Measurements from ENCODE around the gene SETD1A.
A peak's percentile ranks its signal among the peaks of the same experiment; 100 is the strongest.

The SETD1A gene

DNA sequence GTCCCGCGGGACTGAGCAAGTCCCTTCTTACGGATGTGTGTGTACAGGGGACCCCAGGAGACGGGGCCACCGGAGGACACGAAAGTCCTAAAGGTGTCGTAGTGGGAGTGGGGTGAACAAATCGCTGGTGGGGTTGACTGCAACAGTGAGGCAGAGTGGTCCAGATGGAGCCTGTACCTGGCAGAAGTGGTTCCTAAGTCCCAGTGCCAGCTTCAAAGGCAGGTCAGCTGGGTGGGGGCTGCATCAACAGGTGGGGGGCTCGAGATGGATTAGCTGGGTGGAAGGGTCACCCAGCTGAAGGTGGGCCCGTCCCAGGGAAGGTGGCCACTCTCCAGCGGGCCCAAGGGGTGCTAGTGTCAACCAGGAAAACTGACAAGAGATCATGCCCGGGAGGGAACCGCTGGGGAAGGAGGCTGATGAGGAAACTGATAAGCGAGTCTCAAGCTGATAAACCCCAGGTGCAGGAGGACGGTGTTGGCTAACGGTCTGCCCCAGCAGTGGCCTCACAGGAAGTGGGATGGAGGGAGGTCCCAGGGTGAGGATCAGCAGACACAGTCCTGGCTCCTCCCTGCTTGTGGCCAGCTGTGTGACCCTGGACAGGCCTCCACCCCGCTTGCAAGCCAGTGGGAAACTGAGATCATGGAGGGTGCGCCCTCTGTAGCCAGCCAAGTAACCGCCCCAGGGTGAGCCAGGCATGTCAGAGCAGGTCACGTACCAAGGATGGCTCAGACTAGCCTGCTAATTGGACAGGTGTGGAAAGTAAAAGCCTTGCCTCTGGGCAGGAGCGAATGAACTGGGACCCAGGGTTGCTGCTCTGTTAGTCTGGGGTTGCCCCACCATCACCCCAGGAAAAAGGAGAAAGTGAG is 7.7 kb upstream of the SETD1A start:
- Mint-ChIP-seq H3K9me3 (no peaks in the 10 kb centered on the region), H3K36me3 (ENCODE audit: low read depth) (peaks cover 17% of the 10 kb centered on the region), H3K4me1 (peaks cover 24% of the 10 kb centered on the region), H3K4me3 (peak overlapping the region; percentile 91 to 93 (median 92)), H3K27me3 (ENCODE audit: low read depth) (no peaks in the 10 kb centered on the region), H3K27ac (peak overlapping the region; percentile 67 to 96 (median 90))
- TF ChIP-seq, protein P1, sequence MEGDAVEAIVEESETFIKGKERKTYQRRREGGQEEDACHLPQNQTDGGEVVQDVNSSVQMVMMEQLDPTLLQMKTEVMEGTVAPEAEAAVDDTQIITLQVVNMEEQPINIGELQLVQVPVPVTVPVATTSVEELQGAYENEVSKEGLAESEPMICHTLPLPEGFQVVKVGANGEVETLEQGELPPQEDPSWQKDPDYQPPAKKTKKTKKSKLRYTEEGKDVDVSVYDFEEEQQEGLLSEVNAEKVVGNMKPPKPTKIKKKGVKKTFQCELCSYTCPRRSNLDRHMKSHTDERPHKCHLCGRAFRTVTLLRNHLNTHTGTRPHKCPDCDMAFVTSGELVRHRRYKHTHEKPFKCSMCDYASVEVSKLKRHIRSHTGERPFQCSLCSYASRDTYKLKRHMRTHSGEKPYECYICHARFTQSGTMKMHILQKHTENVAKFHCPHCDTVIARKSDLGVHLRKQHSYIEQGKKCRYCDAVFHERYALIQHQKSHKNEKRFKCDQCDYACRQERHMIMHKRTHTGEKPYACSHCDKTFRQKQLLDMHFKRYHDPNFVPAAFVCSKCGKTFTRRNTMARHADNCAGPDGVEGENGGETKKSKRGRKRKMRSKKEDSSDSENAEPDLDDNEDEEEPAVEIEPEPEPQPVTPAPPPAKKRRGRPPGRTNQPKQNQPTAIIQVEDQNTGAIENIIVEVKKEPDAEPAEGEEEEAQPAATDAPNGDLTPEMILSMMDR (IDR thresholded peaks at IDR 0.05; ENCODE audit: unreplicated experiment in 3 of 3): no peak

DNA sequence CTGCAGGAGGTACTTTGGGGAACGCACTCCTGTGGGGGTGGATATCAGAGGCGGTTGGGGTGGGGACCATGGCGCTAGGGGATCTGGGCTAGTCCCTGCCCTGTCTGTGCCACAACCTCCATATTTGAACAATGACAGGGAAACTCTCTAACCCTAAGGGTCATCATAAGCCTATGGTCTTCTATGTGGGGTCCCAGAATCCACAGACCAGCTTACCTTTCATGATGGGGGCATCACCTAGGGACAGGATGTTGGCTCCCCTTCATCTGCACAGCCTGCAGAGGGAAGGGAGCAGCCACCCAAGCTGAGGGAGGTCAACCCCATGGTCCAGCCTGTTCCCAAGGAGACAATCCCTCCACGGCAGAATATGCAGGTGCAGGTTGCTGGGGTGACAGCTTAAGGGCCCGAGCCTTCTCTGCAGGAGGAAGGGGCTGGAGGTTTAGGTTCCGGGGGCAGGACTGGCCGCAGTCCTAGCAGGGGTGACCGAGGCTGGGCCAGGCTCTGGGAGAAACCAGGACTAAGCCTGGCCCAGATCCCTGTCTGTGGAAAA is 7.0 kb upstream of the SETD1A start:
- no peaks in the 10 kb centered on the region for H3K9me3 Mint-ChIP-seq
- H3K4me1 Mint-ChIP-seq: peaks cover 24% of the 10 kb centered on the region
- no peaks in the 10 kb centered on the region for H3K27me3 Mint-ChIP-seq (ENCODE audit: low read depth)
- TF ChIP-seq, protein P1 (IDR thresholded peaks at IDR 0.05; ENCODE audit: unreplicated experiment in 3 of 3): no peak
- peaks cover 12% of the 10 kb centered on the region for H3K36me3 Mint-ChIP-seq (ENCODE audit: low read depth)
- peak overlapping the region; percentile 91 to 93 (median 92) for H3K4me3 Mint-ChIP-seq
- H3K27ac Mint-ChIP-seq: peak overlapping the region; percentile 67 to 96 (median 90)

DNA sequence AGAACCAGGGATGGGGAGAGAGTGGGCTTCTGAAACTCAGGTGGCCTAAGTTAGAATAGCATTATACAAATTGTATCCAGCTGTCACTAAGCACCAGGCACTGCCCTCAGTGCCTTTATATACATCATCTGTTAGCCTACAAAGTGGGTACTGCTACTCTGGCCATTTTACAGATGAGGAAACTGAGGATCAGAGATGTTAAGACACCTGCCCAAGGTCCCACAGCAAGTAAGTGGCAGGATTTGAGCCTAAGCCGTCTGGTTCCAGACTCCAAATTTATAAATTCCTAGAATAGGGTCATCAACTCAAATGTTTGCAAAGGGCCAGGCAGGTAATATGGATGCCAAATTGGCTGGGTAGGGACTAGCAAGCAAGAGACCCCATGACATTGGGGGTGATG is 6.4 kb upstream of the SETD1A start:
- Mint-ChIP-seq H3K27ac (no peak overlapping the region), H3K4me3 (peak overlapping the region; percentile 61 to 82 (median 75)), H3K27me3 (ENCODE audit: low read depth) (no peaks in the 10 kb centered on the region), H3K36me3 (ENCODE audit: low read depth) (peaks cover 7% of the 10 kb centered on the region), H3K9me3 (no peaks in the 10 kb centered on the region), H3K4me1 (peaks cover 20% of the 10 kb centered on the region)
- TF ChIP-seq, protein P1 (IDR thresholded peaks at IDR 0.05; ENCODE audit: unreplicated experiment in 3 of 3): no peak

DNA sequence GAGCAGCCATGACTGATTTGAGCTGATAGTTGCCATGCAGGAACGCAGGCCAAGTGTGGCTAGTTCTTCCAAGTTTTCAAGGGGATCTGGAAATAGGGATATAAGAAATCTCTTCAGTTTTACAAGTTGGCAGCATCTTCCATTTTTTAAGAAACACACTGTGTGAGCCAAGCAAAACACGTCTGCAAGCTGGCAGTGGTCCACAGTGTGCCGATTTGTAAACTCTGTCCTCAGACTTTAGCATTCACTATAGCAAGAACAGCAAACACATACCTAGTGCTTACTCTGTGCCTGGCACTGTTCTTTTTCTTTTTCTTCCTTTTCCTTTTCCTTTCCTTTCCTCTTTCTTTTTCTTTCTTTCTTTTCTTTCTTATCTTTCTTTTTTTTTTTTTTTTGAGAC is 5.8 kb upstream of the SETD1A start:
- Mint-ChIP-seq H3K4me1 (peaks cover 20% of the 10 kb centered on the region), H3K4me3 (peak overlapping the region; percentile 41 to 82 (median 69)), H3K9me3 (no peaks in the 10 kb centered on the region), H3K36me3 (ENCODE audit: low read depth) (peaks cover 4% of the 10 kb centered on the region), H3K27ac (peak overlapping the region in 2 of 3 experiments; percentile 38 to 49), H3K27me3 (ENCODE audit: low read depth) (no peaks in the 10 kb centered on the region)
- TF ChIP-seq, protein P1 (IDR thresholded peaks at IDR 0.05; ENCODE audit: unreplicated experiment in 3 of 3): no peak

DNA sequence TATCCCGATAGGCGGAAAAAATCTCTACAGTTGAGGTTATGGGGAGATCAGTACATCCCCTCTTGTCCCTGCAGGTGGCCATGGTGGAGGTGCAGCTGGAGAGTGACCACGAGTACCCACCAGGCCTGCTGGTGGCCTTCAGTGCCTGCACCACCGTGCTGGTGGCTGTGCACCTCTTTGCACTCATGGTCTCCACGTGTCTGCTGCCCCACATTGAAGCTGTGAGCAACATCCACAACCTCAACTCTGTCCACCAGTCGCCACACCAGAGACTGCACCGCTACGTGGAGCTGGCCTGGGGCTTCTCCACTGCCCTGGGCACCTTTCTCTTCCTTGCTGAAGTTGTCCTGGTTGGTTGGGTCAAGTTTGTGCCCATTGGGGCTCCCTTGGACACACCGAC is 4.4 kb upstream of the SETD1A start:
- Mint-ChIP-seq H3K27me3 (ENCODE audit: low read depth) (no peaks in the 10 kb centered on the region), H3K9me3 (no peaks in the 10 kb centered on the region), H3K4me3 (peak overlapping the region in 2 of 3 experiments; percentile 77), H3K4me1 (peaks cover 17% of the 10 kb centered on the region), H3K36me3 (ENCODE audit: low read depth) (peaks cover 2% of the 10 kb centered on the region), H3K27ac (peak overlapping the region in 1 of 3 experiments; percentile 87)
- TF ChIP-seq, protein P1 (IDR thresholded peaks at IDR 0.05; ENCODE audit: unreplicated experiment in 3 of 3): no peak

Data from nephron (organoid).